ENCODE data around the gene DPP7. TPM values are rescaled to one million over a fixed set of nuclear protein-coding genes. Genes with fewer than 3 reads are reported as not detected.

DPP7 gene
- total RNA-seq (2022; extraction: Qiagen RNA extraction; ENCODE audit: low read depth) = 73.1 to 121 TPM (median 107 TPM) in 5 replicates

GRCh38 chr9:137114613-137115393, at the start of gene DPP7:
DPP7 (minus strand) TSS chr9:137114733; CDS start chr9:137114713, 20 bp downstream.

DNA sequence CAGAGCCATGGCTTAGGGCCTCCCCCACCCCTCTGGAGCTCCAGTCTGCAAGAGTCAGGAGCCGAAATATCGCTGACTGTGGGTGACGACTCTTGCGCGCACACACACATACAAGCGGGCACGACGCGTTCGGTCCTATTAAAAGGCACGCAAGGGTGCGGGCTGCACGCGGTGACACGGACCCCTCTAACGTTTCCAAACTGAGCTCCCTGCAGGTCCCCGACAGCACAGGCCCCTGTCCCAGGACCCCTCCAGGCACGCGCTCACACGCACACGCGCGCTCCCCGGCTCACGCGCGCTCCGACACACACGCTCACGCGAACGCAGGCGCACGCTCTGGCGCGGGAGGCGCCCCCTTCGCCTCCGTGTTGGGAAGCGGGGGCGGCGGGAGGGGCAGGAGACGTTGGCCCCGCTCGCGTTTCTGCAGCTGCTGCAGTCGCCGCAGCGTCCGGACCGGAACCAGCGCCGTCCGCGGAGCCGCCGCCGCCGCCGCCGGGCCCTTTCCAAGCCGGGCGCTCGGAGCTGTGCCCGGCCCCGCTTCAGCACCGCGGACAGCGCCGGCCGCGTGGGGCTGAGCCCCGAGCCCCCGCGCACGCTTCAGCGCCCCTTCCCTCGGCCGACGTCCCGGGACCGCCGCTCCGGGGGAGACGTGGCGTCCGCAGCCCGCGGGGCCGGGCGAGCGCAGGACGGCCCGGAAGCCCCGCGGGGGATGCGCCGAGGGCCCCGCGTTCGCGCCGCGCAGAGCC, 24.4 kb upstream of the DPP7 start, which contains the start of gene GRIN1:
TSS of gene GRIN1 (plus strand) at position 433 of the 746 bp plus-strand sequence. CDS start 333 bp downstream, outside the sequence.

DNA sequence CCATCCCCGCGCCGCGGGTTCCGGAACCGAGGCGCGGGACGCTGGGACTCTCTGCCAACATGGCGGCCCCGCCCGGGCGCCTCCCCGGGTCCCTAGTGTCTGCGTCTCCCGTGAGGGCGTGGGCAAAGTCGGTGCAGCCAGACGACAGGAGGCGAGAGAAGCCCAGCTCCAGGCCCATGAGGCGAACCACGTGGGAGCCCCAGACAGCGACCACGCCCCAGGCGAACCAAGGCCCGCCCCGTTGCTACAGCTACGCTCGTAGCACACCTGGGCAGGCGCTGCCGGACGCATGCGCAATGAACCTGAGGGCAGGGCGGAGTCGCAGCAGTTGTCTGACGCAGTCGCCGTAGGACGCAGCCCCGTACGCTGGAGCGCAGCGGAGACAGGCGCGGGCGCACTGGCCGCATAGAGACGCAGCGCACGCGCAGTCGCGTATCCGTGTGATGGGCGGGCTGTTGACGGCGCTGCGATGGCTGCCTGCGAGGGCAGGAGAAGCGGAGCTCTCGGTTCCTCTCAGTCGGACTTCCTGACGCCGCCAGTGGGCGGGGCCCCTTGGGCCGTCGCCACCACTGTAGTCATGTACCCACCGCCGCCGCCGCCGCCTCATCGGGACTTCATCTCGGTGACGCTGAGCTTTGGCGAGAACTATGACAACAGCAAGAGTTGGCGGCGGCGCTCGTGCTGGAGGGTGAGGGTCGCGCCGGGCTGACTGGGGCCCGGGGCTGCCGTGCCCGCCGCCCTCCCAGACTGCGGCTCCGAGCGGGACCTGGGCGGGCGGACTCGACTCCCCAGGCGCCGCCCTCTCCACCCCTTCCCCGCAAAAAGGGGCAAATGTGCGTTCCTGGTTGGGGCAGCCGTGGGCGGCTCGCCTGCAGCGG, 27.8 kb downstream of the DPP7 start, which contains the start of gene MAN1B1:
TSS of gene MAN1B1 (plus strand) at position 455 of the 878 bp plus-strand sequence. CDS start at position 470, 15 bp downstream.

DNA sequence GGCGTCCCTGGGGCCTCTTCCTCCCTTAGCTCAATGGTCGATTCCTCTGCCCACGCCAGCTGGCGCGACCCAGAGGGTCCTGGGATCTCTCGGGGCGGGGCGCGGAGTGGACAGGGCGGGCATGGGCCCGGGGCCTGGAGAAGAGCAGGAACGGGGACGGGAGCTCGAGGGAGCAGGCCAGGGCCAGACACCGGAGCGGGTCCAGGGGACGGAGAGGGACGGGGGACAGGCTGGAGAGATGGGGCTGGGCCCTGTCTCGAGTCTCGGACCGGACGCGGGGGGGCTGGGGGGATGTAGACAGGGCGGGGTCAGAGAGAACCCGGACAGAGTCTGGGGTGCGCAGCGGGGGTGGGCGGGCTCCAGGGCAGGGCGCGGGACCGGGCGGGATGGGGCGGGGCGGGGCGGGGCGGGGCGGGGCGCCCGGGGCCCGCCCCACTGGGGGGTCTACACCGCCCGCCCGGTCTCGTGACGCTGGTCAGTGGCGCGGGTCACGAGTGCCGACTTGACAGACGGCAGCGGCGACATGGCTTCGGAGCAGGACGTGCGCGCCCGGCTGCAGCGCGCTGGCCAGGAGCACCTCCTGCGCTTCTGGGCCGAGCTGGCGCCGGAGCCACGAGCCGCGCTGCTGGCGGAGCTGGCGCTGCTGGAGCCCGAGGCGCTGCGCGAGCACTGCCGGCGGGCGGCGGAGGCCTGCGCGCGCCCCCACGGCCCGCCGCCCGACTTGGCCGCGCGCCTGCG, 37.4 kb downstream of the DPP7 start, which contains the start of gene UAP1L1:
TSS of gene UAP1L1 (plus strand) at position 508 of the 738 bp plus-strand sequence. CDS start at position 524, 16 bp downstream.

DNA sequence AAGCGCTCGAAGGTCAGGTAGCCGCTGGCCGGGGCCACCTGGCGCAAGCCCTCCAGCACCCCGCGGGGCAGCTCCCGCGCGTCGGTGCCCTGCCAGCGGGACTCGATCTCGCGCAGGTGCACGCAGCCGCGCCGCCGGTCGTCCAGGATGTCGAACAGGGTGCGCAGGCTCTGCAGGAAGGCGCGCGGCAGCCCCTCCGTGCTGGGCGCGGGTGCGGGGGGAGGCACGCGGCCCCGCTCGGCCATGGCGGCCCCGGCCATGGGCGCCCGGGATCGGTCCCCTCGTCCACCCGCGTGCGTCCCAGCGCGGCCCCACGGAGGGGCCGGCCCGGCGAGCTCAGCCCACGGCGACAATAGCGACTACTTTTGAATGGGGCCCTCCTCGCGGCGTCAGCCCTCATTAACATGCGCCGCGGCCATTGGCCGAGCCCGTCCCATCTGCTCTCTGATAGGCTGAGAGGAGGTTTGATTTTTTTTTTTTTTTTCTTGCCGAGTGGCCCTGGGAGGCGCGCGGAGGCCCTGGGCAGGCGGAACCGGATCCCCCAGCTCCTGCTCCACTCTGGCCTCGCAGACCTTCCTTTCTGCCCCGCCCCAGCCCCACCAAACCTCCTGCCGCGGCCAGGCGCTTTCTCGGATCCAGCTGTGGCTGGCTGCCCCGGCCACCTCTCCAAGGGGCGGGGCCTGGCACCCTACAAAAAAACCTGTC, 44.2 kb downstream of the DPP7 start, which contains the start of gene SAPCD2:
TSS of gene SAPCD2 (minus strand) at position 357 of the 705 bp plus-strand sequence. CDS start at position 260, 97 bp downstream.

Other genes with a start within 250 kb of the DPP7 start
- gene EDF1, start 248.4 kb downstream of the DPP7 start, total RNA-seq (2022; extraction: Qiagen RNA extraction; ENCODE audit: low read depth) = 440 to 480 TPM (median 443 TPM) in 5 replicates
- gene TRAF2, start 228.2 kb downstream of the DPP7 start, total RNA-seq (2022; extraction: Qiagen RNA extraction; ENCODE audit: low read depth) = 42.4 to 76.5 TPM (median 63.8 TPM) in 5 replicates
- 67.1 to 97.1 TPM (median 91.2 TPM) in 5 replicates for gene FBXW5, start 170.0 kb downstream of the DPP7 start, total RNA-seq (2022; extraction: Qiagen RNA extraction; ENCODE audit: low read depth)
- gene C8G, start 169.5 kb downstream of the DPP7 start, total RNA-seq (2022; extraction: Qiagen RNA extraction; ENCODE audit: low read depth) = 0.71 to 1.5 TPM (median 1.1 TPM) in 5 replicates
- gene LCN12, start 162.5 kb downstream of the DPP7 start, total RNA-seq (2022; extraction: Qiagen RNA extraction; ENCODE audit: low read depth) = 0.95 to 1.9 TPM (median 1.4 TPM) in 5 replicates
- gene PTGDS, start 137.2 kb downstream of the DPP7 start, total RNA-seq (2022; extraction: Qiagen RNA extraction; ENCODE audit: low read depth) = 0.28 to 0.37 TPM (median 0.33 TPM) in 3 of 5 replicates, not detected in the others
- 0.02 to 0.10 TPM (median 0.05 TPM) in 3 of 5 replicates, not detected in the others for gene LCNL1, start 131.7 kb downstream of the DPP7 start, total RNA-seq (2022; extraction: Qiagen RNA extraction; ENCODE audit: low read depth)
- 44.8 to 86.6 TPM (median 72.0 TPM) in 5 replicates for gene PAXX, start 122.3 kb downstream of the DPP7 start, total RNA-seq (2022; extraction: Qiagen RNA extraction; ENCODE audit: low read depth)
- gene CLIC3, start 118.2 kb downstream of the DPP7 start, total RNA-seq (2022; extraction: Qiagen RNA extraction; ENCODE audit: low read depth) = 2.2 to 2.7 TPM (median 2.6 TPM) in 5 replicates
- gene ABCA2, start 86.5 kb downstream of the DPP7 start, total RNA-seq (2022; extraction: Qiagen RNA extraction; ENCODE audit: low read depth) = 19.3 to 29.0 TPM (median 25.8 TPM) in 5 replicates
- 0.12 TPM in 1 of 5 replicates, not detected in the others for gene FUT7, start 82.6 kb downstream of the DPP7 start, total RNA-seq (2022; extraction: Qiagen RNA extraction; ENCODE audit: low read depth)
- gene NPDC1, start 68.6 kb downstream of the DPP7 start, total RNA-seq (2022; extraction: Qiagen RNA extraction; ENCODE audit: low read depth) = 43.4 to 83.2 TPM (median 74.9 TPM) in 5 replicates
- 0.67 to 0.95 TPM (median 0.82 TPM) in 5 replicates for gene ENTPD2, start 60.7 kb downstream of the DPP7 start, total RNA-seq (2022; extraction: Qiagen RNA extraction; ENCODE audit: low read depth)
- gene SAPCD2, start 44.2 kb downstream of the DPP7 start, total RNA-seq (2022; extraction: Qiagen RNA extraction; ENCODE audit: low read depth) = 15.1 to 29.3 TPM (median 23.8 TPM) in 5 replicates
- gene UAP1L1, start 37.2 kb downstream of the DPP7 start, total RNA-seq (2022; extraction: Qiagen RNA extraction; ENCODE audit: low read depth) = 10.5 to 16.3 TPM (median 11.5 TPM) in 5 replicates
- gene MAN1B1, start 27.7 kb downstream of the DPP7 start, total RNA-seq (2022; extraction: Qiagen RNA extraction; ENCODE audit: low read depth) = 44.5 to 52.7 TPM (median 47.9 TPM) in 5 replicates
- gene GRIN1, start 24.4 kb upstream of the DPP7 start, total RNA-seq (2022; extraction: Qiagen RNA extraction; ENCODE audit: low read depth) = 0.10 to 0.62 TPM (median 0.57 TPM) in 5 replicates
- gene LRRC26, start 55.3 kb upstream of the DPP7 start, total RNA-seq (2022; extraction: Qiagen RNA extraction; ENCODE audit: low read depth) = 0.26 to 1.5 TPM (median 1.0 TPM) in 5 replicates
- gene TMEM210, start 57.3 kb upstream of the DPP7 start, total RNA-seq (2022; extraction: Qiagen RNA extraction; ENCODE audit: low read depth) = not detected in 5 replicates
- 24.3 to 40.2 TPM (median 35.5 TPM) in 5 replicates for gene ANAPC2, start 73.8 kb upstream of the DPP7 start, total RNA-seq (2022; extraction: Qiagen RNA extraction; ENCODE audit: low read depth)
- gene SSNA1, start 73.9 kb upstream of the DPP7 start, total RNA-seq (2022; extraction: Qiagen RNA extraction; ENCODE audit: low read depth) = 108 to 146 TPM (median 135 TPM) in 5 replicates
- gene TPRN, start 86.0 kb upstream of the DPP7 start, total RNA-seq (2022; extraction: Qiagen RNA extraction; ENCODE audit: low read depth) = 6.0 to 10.7 TPM (median 9.6 TPM) in 5 replicates
- 32.6 to 45.1 TPM (median 44.4 TPM) in 5 replicates for gene TMEM203, start 90.9 kb upstream of the DPP7 start, total RNA-seq (2022; extraction: Qiagen RNA extraction; ENCODE audit: low read depth)
- gene NDOR1, start 91.0 kb upstream of the DPP7 start, total RNA-seq (2022; extraction: Qiagen RNA extraction; ENCODE audit: low read depth) = 12.5 to 19.9 TPM (median 19.0 TPM) in 5 replicates
- 1.2 to 2.7 TPM (median 1.8 TPM) in 5 replicates for gene RNF208, start 107.5 kb upstream of the DPP7 start, total RNA-seq (2022; extraction: Qiagen RNA extraction; ENCODE audit: low read depth)
- gene CYSRT1, start 110.4 kb upstream of the DPP7 start, total RNA-seq (2022; extraction: Qiagen RNA extraction; ENCODE audit: low read depth) = 3.2 to 4.2 TPM (median 3.6 TPM) in 5 replicates
- 0.08 to 0.16 TPM (median 0.14 TPM) in 5 replicates for gene RNF224, start 112.8 kb upstream of the DPP7 start, total RNA-seq (2022; extraction: Qiagen RNA extraction; ENCODE audit: low read depth)
- 0.07 to 0.14 TPM (median 0.11 TPM) in 4 of 5 replicates, not detected in the other for gene SLC34A3, start 116.2 kb upstream of the DPP7 start, total RNA-seq (2022; extraction: Qiagen RNA extraction; ENCODE audit: low read depth)
- 639 to 790 TPM (median 684 TPM) in 5 replicates for gene TUBB4B, start 126.6 kb upstream of the DPP7 start, total RNA-seq (2022; extraction: Qiagen RNA extraction; ENCODE audit: low read depth)
- not detected in 5 replicates for gene STPG3, start 136.6 kb upstream of the DPP7 start, total RNA-seq (2022; extraction: Qiagen RNA extraction; ENCODE audit: low read depth)
- gene NELFB, start 140.6 kb upstream of the DPP7 start, total RNA-seq (2022; extraction: Qiagen RNA extraction; ENCODE audit: low read depth) = 44.5 to 62.3 TPM (median 53.7 TPM) in 5 replicates
- 18.6 to 28.5 TPM (median 28.1 TPM) in 5 replicates for gene TOR4A, start 163.0 kb upstream of the DPP7 start, total RNA-seq (2022; extraction: Qiagen RNA extraction; ENCODE audit: low read depth)
- 3.5 to 5.6 TPM (median 5.4 TPM) in 5 replicates for gene NRARP, start 187.5 kb upstream of the DPP7 start, total RNA-seq (2022; extraction: Qiagen RNA extraction; ENCODE audit: low read depth)